Omental fat pad (tissue), 4 donors: ENCODE results near the gene PTMS. TPM values are rescaled to one million over a fixed set of nuclear protein-coding genes. Genes with fewer than 3 reads are reported as not detected.

Source experiments
- ATAC-seq: fragments of 150-250 bp; one replicate; pipeline ENCODE4 v1.9.1; 2016; ENCODE audit warnings: mild to moderate bottlenecking, moderate library complexity; ENCODE audit not compliant: low FRiP score
- DNase-seq: peaks from one replicate; pipeline ENCODE4 v3.0.0-alpha.2; 2019; ENCODE audit warnings: low spot score
- CTCF ChIP-seq, 3 donors: fragments of 450-650 bp; IDR thresholded peaks; one replicate each; pipeline ENCODE4 v1.5.1; 2016 to 2017; ENCODE audit warnings: antibody characterized with exemption in 3 of 3, mild to moderate bottlenecking in 3 of 3, moderate library complexity in 2 of 3
- total RNA-seq, 4 donors: library from RNA; depleted of rRNA; stranded (reverse); fragments of >200 nt; gene quantifications; one replicate each; pipeline ENCODE4 v1.1.0, GENCODE V29; 2016

Gene PTMS
- total RNA-seq, 4 donors from 2014 or later = 77.6 to 143 (median 113) TPM

- no peak for DNase-seq
- no peak for TF ChIP-seq CTCF (IDR thresholded peaks at IDR 0.05)
- ATAC-seq = no peak
These were observed 44.6 kb downstream of the PTMS start for GRCh38 chr12:6810758-6811157.

GRCh38 chr12:6813363-6813762 lies 47.2 kb downstream of the PTMS start:
- ATAC-seq (no peak), DNase-seq (no peak)
- no peak for TF ChIP-seq CTCF (IDR thresholded peaks at IDR 0.05)

GRCh38 chr12:6816598-6816997 lies 50.4 kb downstream of the PTMS start:
- ATAC-seq = no peak
- no peak for DNase-seq
- no peak for TF ChIP-seq CTCF (IDR thresholded peaks at IDR 0.05)

GRCh38 chr12:6817098-6817497 lies 50.9 kb downstream of the PTMS start:
- DNase-seq (no peak), ATAC-seq (no peak)
- no peak for TF ChIP-seq CTCF (IDR thresholded peaks at IDR 0.05)

GRCh38 chr12:6817662-6818157 lies 51.5 kb downstream of the PTMS start:
- ATAC-seq (no peak), DNase-seq (no peak)
- TF ChIP-seq CTCF (IDR thresholded peaks at IDR 0.05) = no peak

GRCh38 chr12:6818222-6818621 lies 52.1 kb downstream of the PTMS start:
- DNase-seq (no peak), ATAC-seq (no peak)
- no peak for TF ChIP-seq CTCF (IDR thresholded peaks at IDR 0.05)

GRCh38 chr12:6818645-6819044 lies 52.5 kb downstream of the PTMS start:
- DNase-seq (no peak), ATAC-seq (no peak)

More at GRCh38 chr12:6818645-6819044, 52.5 kb downstream of the PTMS start:
- TF ChIP-seq CTCF (IDR thresholded peaks at IDR 0.05) = no peak
